Heart left ventricle (tissue), 16 donors: ENCODE measurements around the gene BNC2. TPM values are rescaled to one million over a fixed set of nuclear protein-coding genes. Genes with fewer than 3 reads are reported as not detected.

Experiments used
- ATAC-seq, 4 donors: fragments of 200-7000 bp; cut with Tn5 transposase; one replicate each; pipeline ENCODE4 v1.9.1; 2020 to 2022; ENCODE audit warnings: moderate library complexity in 4 of 4, mild to moderate bottlenecking in 3 of 4, moderate number of reproducible peaks in 1 of 4
- DNase-seq, 5 donors: peaks; one replicate each; pipeline ENCODE4 v3.0.0-alpha.2; 2020
- H3K27ac ChIP-seq, 12 donors: fragments of 200-600 bp; sonication (generic) in 4 of 12; one replicate each; pipeline versions ENCODE4 v1.5.0 to v1.8.0; 2016 to 2022; ENCODE audit warnings: mild to moderate bottlenecking in 2 of 12
- H3K27me3 ChIP-seq, 9 donors: fragments of 200-600 bp; sonication (generic) in 2 of 9; one replicate each; pipeline versions ENCODE4 v1.5.1 to v1.8.0; 2016 to 2022; ENCODE audit warnings: mild to moderate bottlenecking in 3 of 9
- H3K36me3 ChIP-seq, 9 donors: fragments of 200-600 bp; sonication (generic) in 2 of 9; one replicate each; pipeline versions ENCODE4 v1.5.0 to v1.8.0; 2018 to 2022; ENCODE audit warnings: mild to moderate bottlenecking in 2 of 9
- H3K4me1 ChIP-seq, 12 donors: fragments of 200-600 bp; sonication (generic) in 4 of 12; one replicate each; pipeline versions ENCODE4 v1.5.0 to v1.8.0; 2016 to 2022; ENCODE audit warnings: mild to moderate bottlenecking in 3 of 12
- H3K4me3 ChIP-seq, 12 donors: fragments of 200-600 bp; sonication (generic) in 4 of 12; one replicate each; pipeline versions ENCODE4 v1.5.0 to v1.8.0; 2017 to 2022; ENCODE audit warnings: mild to moderate bottlenecking in 9 of 12, moderate library complexity in 4 of 12
- H3K9me3 ChIP-seq, 12 donors: fragments of 200-600 bp; sonication (generic) in 4 of 12; one replicate each; pipeline versions ENCODE4 v1.5.0 to v1.8.0; 2016 to 2022; ENCODE audit warnings: mild to moderate bottlenecking in 1 of 12
- CTCF ChIP-seq, 12 donors: fragments of 200-600 bp; sonication (generic) in 4 of 12; IDR thresholded peaks; one replicate each; pipeline versions ENCODE4 v1.5.0 to v1.8.0; 2018 to 2022; ENCODE audit warnings: antibody characterized with exemption in 12 of 12, mild to moderate bottlenecking in 5 of 12
- POLR2A ChIP-seq, 2 donors: fragments of 450-650 bp; IDR thresholded peaks; one replicate each; pipeline ENCODE4 v1.6.1; 2017; ENCODE audit warnings: antibody characterized with exemption in 2 of 2, mild to moderate bottlenecking in 2 of 2, moderate library complexity in 2 of 2
- WGBS, 4 donors: extraction: QIAGEN DNeasy Blood & Tissue Kit in 2 of 4; methylation state at CpG; one replicate each; pipeline versions ENCODE4 v1.1.5 to v1.1.7; 2013 to 2018; 5-methylcytosine and 5-hydroxymethylcytosine counted together
- intact Hi-C, 10 donors: fragments of 100-400 bp; cut with DNase I; formaldehyde crosslinking; loops; one replicate each; pipeline versions ENCODE4 v1.11.1 to v1.14.2; 2022
- polyA plus RNA-seq, 2 donors: library from polyadenylated mRNA; stranded (reverse); fragments of 200-250 nt; gene quantifications; one replicate each; pipeline ENCODE4 v1.2.3, GENCODE V29; 2013
- total RNA-seq, 9 donors: library from RNA; depleted of rRNA in 2 of 9; stranded (reverse); fragments of >200 nt in 2 of 9; fragmentation: NEBNext Ultra II Directional in 3 of 9; extraction: Animal tissue kit (Norgen Biotek cat#: 25700) in 3 of 9; gene quantifications; one replicate each; pipeline versions ENCODE4 v1.1.0 to v1.2.4, GENCODE V29; 2016 to 2023
- donor health status: ischemic (EF 13 %, LVEDD 7.1; RV severe dilation, severe dysfunction).
- donor health status: healthy with polysubstance abuse.
- donor health status: DM: no; HTN: yes; CAD: no.
- donor health status: DM: no; HTN: no; CAD: no.
- donor health status: ischemic (EF 25% LVEDD 6.9; RV normal size, moderate dysfunction).
- donor health status: ischemic (EF 25% LVEDD 5.7; RV mildly dilated, moderate dysfunction).
- donor health status: healthy.
- donor health status: DM: yes; HTN: yes; CAD: no.
- donor health status: ischemic (EF 35%, LVEDD 5.7; RV mildly dilated, moderate dysfunction).
- donor health status: nonischemic (EF 11% LVEDD 7.7; RV severe dilation, severe dysfunction).
- donor health status: DM: yes; HTN: yes; CAD: no.
- donor health status: PGD.
- donor health status: ischemic (EF 29% LVEDD 5.4; RV normal size, mild dysfunction).
- donor health status: nonischemic (EF 23%, LVEDD 6.1; RV moderate dilation, normal function).

The BNC2 gene
- total and polyA plus RNA-seq, 11 donors: 0.38 to 27.1 (median 3.8) TPM

GRCh38 chr9:16866587-16866986 lies 3.9 kb downstream of the BNC2 start:
- TF ChIP-seq CTCF (IDR thresholded peaks at IDR 0.05): peak in 1 of 12 donors; percentile 7
- TF ChIP-seq POLR2A (IDR thresholded peaks at IDR 0.05): no peak
- peaks cover 0 to 24% (median under 1%) of the 10 kb centered on the region in 12 donors for H3K4me1 ChIP-seq
- intact Hi-C loops: loop anchor here in 1 of 10 donors (10.0 kb wide), 1 partner anchor 142 kb away; no protein-coding TSS in a partner anchor
- H3K4me3 ChIP-seq: peak overlapping the region in 1 of 12 donors; percentile 28
- H3K9me3 ChIP-seq: no peaks in the 10 kb centered on the region
- DNase-seq: no peak
- WGBS, 4 donors: 64 to 79% (median 73%) methylated on average over 2 of the region's 2 CpGs
- H3K27me3 ChIP-seq: peaks cover 3 to 34% (median 24%) of the 10 kb centered on the region in 9 donors
- ATAC-seq: peak in 1 of 4 donors; percentile 30
- peak overlapping the region in 4 of 12 donors; percentile 2 to 92 (median 64) for H3K27ac ChIP-seq
- no peaks in the 10 kb centered on the region for H3K36me3 ChIP-seq

GRCh38 chr9:16864649-16865434 lies 5.6 kb downstream of the BNC2 start:
- TF ChIP-seq CTCF (IDR thresholded peaks at IDR 0.05) (no peak), POLR2A (IDR thresholded peaks at IDR 0.05) (no peak)
- Histone ChIP-seq H3K9me3 (no peaks in the 10 kb centered on the region), H3K36me3 (no peaks in the 10 kb centered on the region), H3K4me3 (peak overlapping the region in 1 of 12 donors; percentile 17), H3K27ac (peak overlapping the region in 4 of 12 donors; percentile 4 to 92 (median 16)), H3K27me3 (peaks cover 0 to 21% (median 16%) of the 10 kb centered on the region in 9 donors), H3K4me1 (peaks cover 0 to 11% (median 0%) of the 10 kb centered on the region in 12 donors)
- intact Hi-C loops: loop anchor here in 1 of 10 donors (10.0 kb wide), 1 partner anchor 140 kb away; no protein-coding TSS in a partner anchor
- DNase-seq: no peak
- no peak for ATAC-seq
- 68 to 74% (median 71%) methylated on average over 10 of the region's 10 CpGs for WGBS, 4 donors

- DNase-seq (no peak), ATAC-seq (no peak)
- H3K4me1 ChIP-seq: no peaks in the 10 kb centered on the region
- no peak for TF ChIP-seq POLR2A (IDR thresholded peaks at IDR 0.05)
- no peak for TF ChIP-seq CTCF (IDR thresholded peaks at IDR 0.05)
- 75 to 81% (median 79%) methylated on average over 3 of the region's 3 CpGs for WGBS, 4 donors
- intact Hi-C loops: no loop called here
- no peaks in the 10 kb centered on the region for H3K27me3 ChIP-seq
- H3K4me3 ChIP-seq: no peak overlapping the region
- H3K9me3 ChIP-seq: no peaks in the 10 kb centered on the region
- no peak overlapping the region for H3K27ac ChIP-seq
- H3K36me3 ChIP-seq: no peaks in the 10 kb centered on the region
Measured at GRCh38 chr9:16848179-16848578, 22.3 kb downstream of the BNC2 start.

- H3K4me3 ChIP-seq: no peak overlapping the region
- ATAC-seq (no peak), DNase-seq (no peak)
- no peaks in the 10 kb centered on the region for H3K36me3 ChIP-seq
- no peaks in the 10 kb centered on the region for H3K4me1 ChIP-seq
- WGBS, 4 donors: 56 to 61% (median 59%) methylated on average over 3 of the region's 3 CpGs
- H3K9me3 ChIP-seq: no peaks in the 10 kb centered on the region
- intact Hi-C loops: no loop called here
- TF ChIP-seq POLR2A (IDR thresholded peaks at IDR 0.05) (no peak), CTCF (IDR thresholded peaks at IDR 0.05) (no peak)
- no peak overlapping the region for H3K27ac ChIP-seq
- no peaks in the 10 kb centered on the region for H3K27me3 ChIP-seq
Measured at GRCh38 chr9:16846986-16847385, 23.5 kb downstream of the BNC2 start.
